IPS-NIHi7 (cell line): ENCODE results near the gene CTAGE4.
"Not testable (repeated sequence)": the region's sequence is repeated elsewhere in the genome, so short reads cannot be mapped to it uniquely, and the experiment has no call there.

Experiments used
- DNase-seq: peaks from one replicate; pipeline ENCODE4 v3.0.0; 2012; ENCODE audit warnings: mixed read lengths; ENCODE audit errors: extremely low spot score

The CTAGE4 gene

GRCh38 chr7:144183166-144183565, at the start of gene CTAGE4:
Gene CTAGE4 (plus strand): TSS chr7:144183466. CDS start chr7:144183504, 38 bp downstream.
- DNase-seq, result not testable (repeated sequence)

- DNase-seq, result no peak
These were observed 49.1 kb upstream of the CTAGE4 start for GRCh38 chr7:144134116-144134515.

- DNase-seq, result no peak
These were observed 45.8 kb upstream of the CTAGE4 start for GRCh38 chr7:144137501-144137900.

GRCh38 chr7:144142187-144142586, 41.1 kb upstream of the CTAGE4 start:
- no peak for DNase-seq

GRCh38 chr7:144144426-144144825, 38.8 kb upstream of the CTAGE4 start:
- DNase-seq, result no peak

- DNase-seq, result no peak
These were observed 34.9 kb upstream of the CTAGE4 start for GRCh38 chr7:144148224-144148827.

GRCh38 chr7:144158861-144159260, 24.4 kb upstream of the CTAGE4 start:
- no peak for DNase-seq

GRCh38 chr7:144164784-144165183, 18.5 kb upstream of the CTAGE4 start:
- DNase-seq, result no peak

- DNase-seq, result not testable (repeated sequence)
These were observed 11.5 kb upstream of the CTAGE4 start for GRCh38 chr7:144171594-144172350.

- no peak for DNase-seq
These were observed 8.7 kb upstream of the CTAGE4 start for GRCh38 chr7:144174613-144175012.

- not testable (repeated sequence) for DNase-seq
These were observed 4.7 kb upstream of the CTAGE4 start for GRCh38 chr7:144178380-144179164.

- not testable (repeated sequence) for DNase-seq
These were observed 4.1 kb upstream of the CTAGE4 start for GRCh38 chr7:144179165-144179479.

- not testable (repeated sequence) for DNase-seq
These were observed 4.6 kb downstream of the CTAGE4 start for GRCh38 chr7:144187848-144188247.

- not testable (repeated sequence) for DNase-seq
These were observed 5.4 kb downstream of the CTAGE4 start for GRCh38 chr7:144188578-144189171.

- not testable (repeated sequence) for DNase-seq
These were observed 10.5 kb downstream of the CTAGE4 start for GRCh38 chr7:144193782-144194181.

- not testable (repeated sequence) for DNase-seq
These were observed 11.2 kb downstream of the CTAGE4 start for GRCh38 chr7:144194453-144194852.

- not testable (repeated sequence) for DNase-seq
These were observed 12.1 kb downstream of the CTAGE4 start, which contains the start of gene ARHGEF35 for GRCh38 chr7:144195212-144195872. Gene ARHGEF35 (minus strand): TSS chr7:144195833. CDS start chr7:144188383, 7,450 bp downstream.

- not testable (repeated sequence) for DNase-seq
These were observed 15.7 kb downstream of the CTAGE4 start for GRCh38 chr7:144198934-144199333.

- DNase-seq, result not testable (repeated sequence)
These were observed 18.7 kb downstream of the CTAGE4 start for GRCh38 chr7:144201978-144202377.

GRCh38 chr7:144203086-144203485, 19.8 kb downstream of the CTAGE4 start:
- not testable (repeated sequence) for DNase-seq

GRCh38 chr7:144205306-144205705, 22.0 kb downstream of the CTAGE4 start:
- not testable (repeated sequence) for DNase-seq
